HCT116 (cell line): ENCODE data around the gene MPC1. TPM values are rescaled to one million over a fixed set of nuclear protein-coding genes. Genes with fewer than 3 reads are reported as not detected.

ENCODE experiments used
- ATAC-seq: fragments of 200-7000 bp; cut with Tn5 transposase; 2 replicates; pipeline ENCODE4 v1.9.1; 2020; ENCODE audit warnings: mild to moderate bottlenecking, moderate library complexity
- BruUV-seq: library from RNA; stranded (reverse); fragments of 400-500 nt; replicated peaks from 2 replicates; lab custom pipeline; 2021; lab: Mats Ljungman, UMichigan
- CTCF ChIA-PET: fragments of 300-600 bp; sonication (Branson Sonifier 250); formaldehyde crosslinking; loops from one replicate; lab custom pipeline; 2021; ENCODE audit warnings: antibody characterized with exemption; lab: Charles Lee
- POLR2A ChIA-PET: fragments of 300-600, 350-600 bp; sonication (Branson Sonifier 250); formaldehyde crosslinking; loops from one replicate; lab custom pipeline; 2021; ENCODE audit warnings: antibody characterized with exemption; lab: Charles Lee
- RAD21 ChIA-PET, 2 experiments: fragments of 300-600 bp; sonication (Branson Sonifier 250); formaldehyde crosslinking; loops; one replicate each; lab custom pipeline; 2023; ENCODE audit warnings: low total read pairs in 2 of 2; ENCODE audit not compliant: uncharacterized antibody in 2 of 2, unreplicated experiment in 2 of 2, low non-redundant PET in 1 of 2; lab: Charles Lee
- DNase-seq: peaks from one replicate; pipeline ENCODE4 v3.0.0-alpha.2; 2010; ENCODE audit warnings: low read depth, low spot score
- H2AFZ ChIP-seq: fragments of 200-600 bp; shearing (Covaris generic), sonication (generic); 2 replicates; pipeline ENCODE4 v1.6.1; 2017; ENCODE audit warnings: low read depth, mixed run types, mixed read lengths, antibody characterized with exemption, low read length; ENCODE audit not compliant: poor library complexity, severe bottlenecking
- H3K27ac ChIP-seq: 2 replicates; pipeline ENCODE4 v1.5.1; 2012; ENCODE audit warnings: low read depth, low read length
- H3K27me3 ChIP-seq: fragments of 200-600 bp; sonication (generic); 2 replicates; pipeline ENCODE4 v1.6.1; 2016; ENCODE audit warnings: mixed run types, low read length, mixed read lengths; ENCODE audit not compliant: insufficient read depth
- H3K36me3 ChIP-seq, 2 experiments: fragments of 200-500 bp in 1 of 2; fragments of 200-600 bp in 1 of 2; sonication (Bioruptor generic) in 1 of 2; sonication (generic) in 1 of 2; 2 replicates each; pipeline versions ENCODE4 v1.5.1 to v1.6.1; 2014 to 2016; ENCODE audit warnings: low read length in 2 of 2, inconsistent platforms in 1 of 2, mixed read lengths in 1 of 2, mixed run types in 1 of 2; ENCODE audit not compliant: insufficient read depth in 2 of 2, control insufficient read depth in 1 of 2
- H3K4me1 ChIP-seq, 2 experiments: fragments of 200-600 bp in 1 of 2; sonication (generic) in 1 of 2; 2 replicates each; pipeline versions ENCODE4 v1.5.1 to v1.6.1; 2012 to 2017; ENCODE audit warnings: low read length in 2 of 2, inconsistent platforms in 1 of 2, mild to moderate bottlenecking in 1 of 2, mixed read lengths in 1 of 2, mixed run types in 1 of 2, moderate library complexity in 1 of 2; ENCODE audit not compliant: insufficient read depth in 2 of 2, control insufficient read depth in 1 of 2
- H3K4me2 ChIP-seq: fragments of 200-600 bp; sonication (generic); 2 replicates; pipeline ENCODE4 v1.6.1; 2017; ENCODE audit warnings: mixed run types, low read length, mixed read lengths
- H3K4me3 ChIP-seq, 2 experiments: fragments of 200-600 bp in 1 of 2; sonication (generic) in 1 of 2; replicated peaks in 1 of 2; 2 replicates each; pipeline ENCODE4 v1.5.1; 2011 to 2016; ENCODE audit warnings: low read length in 2 of 2, control low read depth in 1 of 2, low read depth in 1 of 2, mild to moderate bottlenecking in 1 of 2, mixed read lengths in 1 of 2, mixed run types in 1 of 2
- H3K79me2 ChIP-seq: fragments of 200-600 bp; sonication (generic); 2 replicates; pipeline ENCODE4 v1.6.1; 2017; ENCODE audit warnings: mild to moderate bottlenecking, mixed run types, low read length, moderate library complexity, mixed read lengths; ENCODE audit not compliant: insufficient read depth
- H3K9ac ChIP-seq: fragments of 200-600 bp; sonication (generic); 2 replicates; pipeline ENCODE4 v1.6.1; 2016; ENCODE audit warnings: low read length, mixed read lengths
- H3K9me2 ChIP-seq: fragments of 200-600 bp; sonication (generic), shearing (Covaris generic); 2 replicates; pipeline ENCODE4 v1.6.1; 2017; ENCODE audit warnings: mixed run types, mild to moderate bottlenecking, moderate library complexity; ENCODE audit not compliant: insufficient read depth
- H3K9me3 ChIP-seq, 2 experiments: fragments of 200-500 bp in 1 of 2; fragments of 200-600 bp in 1 of 2; sonication (Bioruptor generic) in 1 of 2; sonication (generic) in 1 of 2; 2 replicates each; pipeline ENCODE4 v1.6.1; 2014 to 2017; ENCODE audit warnings: low read length in 2 of 2, mixed read lengths in 2 of 2, inconsistent platforms in 1 of 2, low read depth in 1 of 2, mild to moderate bottlenecking in 1 of 2, mixed run types in 1 of 2, moderate library complexity in 1 of 2; ENCODE audit not compliant: control insufficient read depth in 1 of 2, insufficient read depth in 1 of 2
- H4K20me1 ChIP-seq: fragments of 200-600 bp; sonication (generic), shearing (Covaris generic); 2 replicates; pipeline ENCODE4 v1.6.1; 2017; ENCODE audit warnings: mixed run types, mild to moderate bottlenecking, moderate library complexity; ENCODE audit not compliant: insufficient read depth
- EZH2phosphoT487 ChIP-seq: fragments of 200-600 bp; IDR thresholded peaks from 2 replicates; pipeline ENCODE4 v1.6.1; 2018; ENCODE audit warnings: antibody characterized with exemption, borderline replicate concordance
- POLR2AphosphoS5 ChIP-seq: IDR thresholded peaks from 2 replicates; pipeline ENCODE4 v1.6.1; 2011; ENCODE audit warnings: mild to moderate bottlenecking, low read depth, low read length, moderate library complexity
- RAD21 ChIP-seq: IDR thresholded peaks from 2 replicates; pipeline ENCODE4 v1.6.1; 2012; ENCODE audit warnings: low read depth, mild to moderate bottlenecking
- intact Hi-C: fragments of 100-400 bp; cut with micrococcal nuclease; formaldehyde crosslinking; loops from 2 replicates; pipeline ENCODE4 v1.10.0; 2022
- total RNA-seq: library from RNA; stranded (reverse); gene quantifications from one replicate; pipeline ENCODE4 v1.2.1, GENCODE V29; 2021; ENCODE audit not compliant: unreplicated experiment
- TF ChIP-seq, protein P1 (sequence below): IDR thresholded peaks from 2 replicates; pipeline ENCODE4 v1.6.1; 2012; ENCODE audit warnings: low read depth
- TF ChIP-seq, protein P2 (sequence below): IDR thresholded peaks from 2 replicates; pipeline ENCODE4 v1.6.1; 2012
- TF ChIP-seq, protein P3 (sequence below): IDR thresholded peaks from 2 replicates; pipeline ENCODE4 v1.6.1; 2012

Gene MPC1
- total RNA-seq, 1 experiment from 2014 or later = 15.9 TPM

DNA sequence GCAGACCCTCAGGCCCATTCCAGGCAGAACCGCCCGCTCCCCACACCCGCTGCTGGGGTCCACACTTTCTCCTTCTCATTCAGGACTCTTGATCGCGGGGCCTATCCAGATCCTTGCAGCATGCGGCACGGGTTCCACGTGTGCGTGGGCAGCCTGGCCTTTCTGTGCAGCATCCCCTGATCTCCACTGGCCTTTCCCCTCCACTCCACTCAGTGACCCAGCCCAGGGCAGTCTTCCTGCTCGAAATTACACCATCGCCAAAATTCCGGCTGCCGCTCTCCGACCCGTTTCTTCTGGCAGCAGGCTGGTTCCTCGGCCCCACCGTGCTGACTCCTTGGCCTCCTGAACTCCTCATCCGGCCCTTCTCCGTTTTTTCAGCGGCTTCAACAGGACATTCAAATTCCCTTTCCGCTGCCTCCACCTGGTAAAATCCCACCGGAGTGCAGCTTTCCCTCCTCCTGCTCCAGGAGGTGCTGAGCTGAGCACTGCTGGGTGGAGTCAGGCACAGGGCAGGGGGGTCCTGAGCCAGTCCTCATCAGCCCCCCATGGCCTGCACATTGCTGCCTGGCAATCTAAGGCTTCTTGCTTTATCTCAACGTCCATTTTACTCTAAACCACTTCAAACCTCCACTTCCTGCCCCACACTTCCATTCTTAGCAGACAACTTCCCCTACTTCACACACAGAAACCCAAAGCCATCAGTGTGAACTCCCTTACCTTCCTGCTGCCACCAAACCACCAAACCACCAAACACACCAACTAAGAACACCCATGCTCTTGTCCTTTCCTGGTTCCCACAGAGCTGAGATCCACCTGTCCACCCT lies 49.4 kb downstream of the MPC1 start:
- POLR2A ChIA-PET = no interaction called here
- no peak for DNase-seq
- CTCF ChIA-PET = no interaction called here
- Histone ChIP-seq H3K9ac (no peak overlapping the region), H3K36me3 (peaks cover 7 to 29% of the 10 kb centered on the region in 2 experiments), H3K4me1 (peaks cover 0 to 7% of the 10 kb centered on the region in 2 experiments; a peak in 1 of 4 replicates), H4K20me1 (peaks cover 17% of the 10 kb centered on the region), H3K4me3 (no peak overlapping the region), H3K27ac (no peak overlapping the region), H3K9me2 (no peaks in the 10 kb centered on the region), H2AFZ (no peak overlapping the region), H3K79me2 (peaks cover 100% of the 10 kb centered on the region), H3K4me2 (no peak overlapping the region), H3K27me3 (no peaks in the 10 kb centered on the region), H3K9me3 (no peaks in the 10 kb centered on the region)
- TF ChIP-seq, protein P1, sequence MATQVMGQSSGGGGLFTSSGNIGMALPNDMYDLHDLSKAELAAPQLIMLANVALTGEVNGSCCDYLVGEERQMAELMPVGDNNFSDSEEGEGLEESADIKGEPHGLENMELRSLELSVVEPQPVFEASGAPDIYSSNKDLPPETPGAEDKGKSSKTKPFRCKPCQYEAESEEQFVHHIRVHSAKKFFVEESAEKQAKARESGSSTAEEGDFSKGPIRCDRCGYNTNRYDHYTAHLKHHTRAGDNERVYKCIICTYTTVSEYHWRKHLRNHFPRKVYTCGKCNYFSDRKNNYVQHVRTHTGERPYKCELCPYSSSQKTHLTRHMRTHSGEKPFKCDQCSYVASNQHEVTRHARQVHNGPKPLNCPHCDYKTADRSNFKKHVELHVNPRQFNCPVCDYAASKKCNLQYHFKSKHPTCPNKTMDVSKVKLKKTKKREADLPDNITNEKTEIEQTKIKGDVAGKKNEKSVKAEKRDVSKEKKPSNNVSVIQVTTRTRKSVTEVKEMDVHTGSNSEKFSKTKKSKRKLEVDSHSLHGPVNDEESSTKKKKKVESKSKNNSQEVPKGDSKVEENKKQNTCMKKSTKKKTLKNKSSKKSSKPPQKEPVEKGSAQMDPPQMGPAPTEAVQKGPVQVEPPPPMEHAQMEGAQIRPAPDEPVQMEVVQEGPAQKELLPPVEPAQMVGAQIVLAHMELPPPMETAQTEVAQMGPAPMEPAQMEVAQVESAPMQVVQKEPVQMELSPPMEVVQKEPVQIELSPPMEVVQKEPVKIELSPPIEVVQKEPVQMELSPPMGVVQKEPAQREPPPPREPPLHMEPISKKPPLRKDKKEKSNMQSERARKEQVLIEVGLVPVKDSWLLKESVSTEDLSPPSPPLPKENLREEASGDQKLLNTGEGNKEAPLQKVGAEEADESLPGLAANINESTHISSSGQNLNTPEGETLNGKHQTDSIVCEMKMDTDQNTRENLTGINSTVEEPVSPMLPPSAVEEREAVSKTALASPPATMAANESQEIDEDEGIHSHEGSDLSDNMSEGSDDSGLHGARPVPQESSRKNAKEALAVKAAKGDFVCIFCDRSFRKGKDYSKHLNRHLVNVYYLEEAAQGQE = no peak
- TF ChIP-seq, protein P2, sequence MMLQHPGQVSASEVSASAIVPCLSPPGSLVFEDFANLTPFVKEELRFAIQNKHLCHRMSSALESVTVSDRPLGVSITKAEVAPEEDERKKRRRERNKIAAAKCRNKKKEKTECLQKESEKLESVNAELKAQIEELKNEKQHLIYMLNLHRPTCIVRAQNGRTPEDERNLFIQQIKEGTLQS = no peak
- TF ChIP-seq RAD21 (no peak), POLR2AphosphoS5 (no peak), EZH2phosphoT487 (no peak)
- TF ChIP-seq, protein P3, sequence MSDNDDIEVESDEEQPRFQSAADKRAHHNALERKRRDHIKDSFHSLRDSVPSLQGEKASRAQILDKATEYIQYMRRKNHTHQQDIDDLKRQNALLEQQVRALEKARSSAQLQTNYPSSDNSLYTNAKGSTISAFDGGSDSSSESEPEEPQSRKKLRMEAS = no peak
- ATAC-seq = no peak
- RAD21 ChIA-PET = no interaction called here
- intact Hi-C loops = no loop called here
- BruUV-seq = no TSS peak
